GM23248 (cell line): ENCODE measurements around the gene TEPSIN. TPM values are rescaled to one million over a fixed set of nuclear protein-coding genes. Genes with fewer than 3 reads are reported as not detected.

ENCODE experiments used
- DNase-seq: peaks from one replicate; pipeline ENCODE4 v3.0.0-alpha.2; 2015
- H2AFZ ChIP-seq: fragments of 200-600 bp; sonication (generic); 2 replicates; pipeline ENCODE4 v1.6.1; 2016; ENCODE audit warnings: antibody characterized with exemption
- H3F3A ChIP-seq: fragments of 200-600 bp; sonication (generic); 2 replicates; pipeline ENCODE4 v1.6.1; 2016; ENCODE audit warnings: mild to moderate bottlenecking, antibody characterized with exemption, mixed run types; ENCODE audit not compliant: insufficient read depth
- H3K27ac ChIP-seq: fragments of 200-600 bp; sonication (generic); 2 replicates; pipeline ENCODE4 v1.5.1; 2016; ENCODE audit warnings: mild to moderate bottlenecking
- H3K27me3 ChIP-seq: fragments of 200-600 bp; sonication (generic); replicated peaks from 2 replicates; pipeline ENCODE4 v1.6.1; 2016; ENCODE audit warnings: mild to moderate bottlenecking; ENCODE audit not compliant: insufficient read depth
- H3K36me3 ChIP-seq: fragments of 200-600 bp; sonication (generic); 2 replicates; pipeline ENCODE4 v1.6.1; 2016; ENCODE audit warnings: low read depth, mild to moderate bottlenecking
- H3K4me1 ChIP-seq: fragments of 200-600 bp; sonication (generic); 2 replicates; pipeline ENCODE4 v1.6.1; 2016; ENCODE audit warnings: mild to moderate bottlenecking; ENCODE audit not compliant: insufficient read depth
- H3K4me2 ChIP-seq: fragments of 200-600 bp; sonication (generic); one replicate; pipeline ENCODE4 v1.6.1; 2016; ENCODE audit warnings: mild to moderate bottlenecking; ENCODE audit not compliant: unreplicated experiment
- H3K4me3 ChIP-seq: fragments of 200-600 bp; sonication (generic); 2 replicates; pipeline ENCODE4 v1.5.1; 2016; ENCODE audit warnings: mild to moderate bottlenecking
- H3K79me2 ChIP-seq: fragments of 200-600 bp; sonication (generic); 2 replicates; pipeline ENCODE4 v1.6.1; 2016; ENCODE audit warnings: mild to moderate bottlenecking; ENCODE audit not compliant: insufficient read depth
- H3K9ac ChIP-seq: fragments of 200-600 bp; sonication (generic); 2 replicates; pipeline ENCODE4 v1.6.1; 2016; ENCODE audit warnings: mild to moderate bottlenecking
- H3K9me2 ChIP-seq: fragments of 200-600 bp; sonication (generic); 2 replicates; pipeline ENCODE4 v1.6.1; 2016; ENCODE audit warnings: mixed run types, mild to moderate bottlenecking, moderate library complexity; ENCODE audit not compliant: insufficient read depth
- H3K9me3 ChIP-seq: fragments of 200-600 bp; sonication (generic); one replicate; pipeline ENCODE4 v1.6.1; 2017; ENCODE audit warnings: low read depth
- H4K20me1 ChIP-seq: fragments of 200-600 bp; sonication (generic); 2 replicates; pipeline ENCODE4 v1.6.0; 2016; ENCODE audit not compliant: insufficient read depth
- EZH2 ChIP-seq: fragments of 200-600 bp; sonication (generic); IDR thresholded peaks from 2 replicates; pipeline ENCODE4 v1.6.1; 2018; ENCODE audit warnings: antibody characterized with exemption, mild to moderate bottlenecking; ENCODE audit not compliant: insufficient read depth, poor library complexity, severe bottlenecking
- EZH2phosphoT487 ChIP-seq: fragments of 200-600 bp; sonication (generic); IDR thresholded peaks from 2 replicates; pipeline ENCODE4 v1.6.1; 2018; ENCODE audit warnings: antibody characterized with exemption, moderate library complexity, mild to moderate bottlenecking, low read depth; ENCODE audit not compliant: insufficient read depth
- WGBS, 2 experiments: methylation state at CpG; one replicate each; pipeline ENCODE4 v1.1.6; 2015 to 2017; ENCODE audit warnings: low lambda C conversion rate in 2 of 2, low coverage in 1 of 2; ENCODE audit errors: missing lambda C conversion rate in 2 of 2; 5-methylcytosine and 5-hydroxymethylcytosine counted together
- in situ Hi-C: fragments of 300-500 bp; cut with MboI; formaldehyde crosslinking; loops from 2 replicates; pipeline ENCODE4 v1.15.0; 2020
- polyA plus RNA-seq: library from polyadenylated mRNA; unstranded; fragments of >200 nt; fragmentation: Nextera tagmentation; extraction: Ambion mirVana; gene quantifications from 2 replicates; pipeline ENCODE4 v1.2.1, GENCODE V29; 2016
- total RNA-seq: library from RNA; depleted of rRNA; stranded (reverse); fragments of >200 nt; shearing (Covaris generic); gene quantifications from 2 replicates; pipeline ENCODE4 v1.2.3, GENCODE V29; 2014

TEPSIN gene
- total and polyA plus RNA-seq, 2 experiments from 2014 or later, result 2.7 to 16.1 TPM

DNA sequence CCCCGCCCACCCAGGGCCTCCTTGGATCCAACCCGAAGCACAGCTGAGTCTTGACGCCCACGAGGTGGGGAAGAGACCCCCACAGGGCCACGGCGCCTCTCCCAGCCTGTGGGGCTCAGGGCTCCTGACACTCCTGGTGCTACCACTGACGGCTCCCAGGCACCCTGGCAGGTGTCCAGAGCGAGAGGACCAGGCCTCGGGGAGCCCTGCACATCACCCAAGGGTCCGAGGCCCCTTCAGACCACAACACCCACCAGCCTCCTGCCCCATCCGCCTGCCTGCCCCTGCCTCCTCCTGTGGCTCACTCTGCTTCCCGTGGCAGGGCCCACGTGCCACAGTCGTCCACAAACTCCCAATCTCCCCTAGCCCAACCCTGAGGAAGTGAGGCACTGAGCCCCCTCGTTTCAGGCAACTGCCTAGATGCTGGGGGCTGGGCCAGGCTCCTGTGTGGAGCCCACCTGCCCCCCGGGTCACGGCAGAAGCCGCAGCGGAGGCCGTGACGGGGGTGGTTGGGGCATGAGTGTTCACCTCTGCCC, 44.6 kb downstream of the TEPSIN start:
- Histone ChIP-seq H3K4me3 (no peak overlapping the region), H4K20me1 (no peaks in the 10 kb centered on the region), H3K9me2 (no peaks in the 10 kb centered on the region), H3K4me2 (no peak overlapping the region), H3K9ac (no peak overlapping the region), H3F3A (no peaks in the 10 kb centered on the region), H3K9me3 (no peaks in the 10 kb centered on the region), H3K27ac (no peak overlapping the region), H3K36me3 (no peaks in the 10 kb centered on the region), H3K27me3 (no peaks in the 10 kb centered on the region), H3K79me2 (no peaks in the 10 kb centered on the region), H2AFZ (no peak overlapping the region), H3K4me1 (no peaks in the 10 kb centered on the region)
- WGBS, 2 experiments, result 86% methylated on average over 21 of the region's 21 CpGs
- TF ChIP-seq EZH2 (no peak), EZH2phosphoT487 (no peak)
- no peak for DNase-seq
- in situ Hi-C loops, result no loop called here

DNA sequence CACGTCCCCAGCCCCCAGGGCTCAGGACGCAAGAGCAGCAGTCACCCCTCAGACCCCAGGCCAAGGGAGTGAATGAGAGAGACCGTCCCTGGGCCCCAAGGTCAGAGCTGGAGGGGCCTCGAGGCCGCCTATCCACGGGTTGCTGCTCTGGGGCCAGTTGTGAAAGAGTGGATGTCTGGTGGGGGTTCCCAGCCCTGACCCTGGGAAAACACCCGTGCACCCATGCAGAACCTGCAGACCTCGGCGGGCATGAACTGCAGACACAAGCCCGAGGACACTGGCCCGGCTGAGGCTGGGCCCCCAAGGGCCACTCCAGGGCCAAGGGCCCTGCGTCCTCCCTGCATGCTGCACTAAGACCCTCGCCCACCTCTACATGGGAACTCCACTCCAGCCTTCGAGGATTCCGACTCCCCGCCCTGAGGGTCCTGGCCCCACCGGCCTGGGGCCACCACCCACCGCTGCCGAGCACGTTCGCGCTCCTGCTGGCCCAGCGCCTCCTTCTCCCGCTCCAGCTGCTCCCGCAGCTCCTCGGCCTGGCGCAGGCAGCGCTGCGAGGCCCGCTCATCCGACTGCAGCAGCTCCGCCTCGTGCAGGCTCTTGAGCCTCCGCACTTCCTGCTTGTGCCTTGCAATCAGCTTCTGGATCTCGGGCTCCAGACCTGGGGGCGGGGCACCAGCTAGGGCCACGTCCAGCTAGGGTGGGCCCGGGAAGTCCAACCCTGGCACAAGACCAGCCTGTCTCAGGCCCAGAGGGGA, 45.2 kb downstream of the TEPSIN start:
- Histone ChIP-seq H3K27ac (no peak overlapping the region), H3K4me2 (no peak overlapping the region), H2AFZ (no peak overlapping the region), H3K9me3 (no peaks in the 10 kb centered on the region), H3K27me3 (no peaks in the 10 kb centered on the region), H3K9me2 (no peaks in the 10 kb centered on the region), H3K79me2 (no peaks in the 10 kb centered on the region), H3K4me3 (no peak overlapping the region), H3F3A (no peaks in the 10 kb centered on the region), H3K9ac (no peak overlapping the region), H3K36me3 (no peaks in the 10 kb centered on the region), H4K20me1 (no peaks in the 10 kb centered on the region), H3K4me1 (no peaks in the 10 kb centered on the region)
- in situ Hi-C loops, result no loop called here
- WGBS, 2 experiments, result 89 to 90% methylated on average over 31 to 38 of the region's 38 CpGs
- TF ChIP-seq EZH2phosphoT487 (no peak), EZH2 (no peak)
- DNase-seq, result no peak

DNA sequence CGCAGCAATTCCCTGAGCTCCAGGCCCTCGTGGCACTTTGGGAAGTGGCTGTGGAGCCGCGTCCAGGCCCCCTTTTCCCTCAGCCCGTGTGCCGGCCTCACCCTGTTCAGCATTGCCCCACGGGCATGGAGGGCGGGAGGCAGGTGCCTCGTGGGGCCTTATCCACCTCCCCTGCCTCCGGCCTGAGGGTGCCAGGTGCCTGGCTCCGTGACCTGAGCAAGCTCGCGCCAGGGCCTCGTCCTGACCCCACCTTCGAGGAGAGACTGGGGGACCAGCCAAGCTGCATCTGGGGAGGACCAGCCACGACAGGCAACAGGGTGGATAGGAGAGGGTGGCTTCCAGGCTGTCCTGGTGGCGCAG, 45.8 kb downstream of the TEPSIN start:
- no peaks in the 10 kb centered on the region for H3K79me2 ChIP-seq
- H3K9me3 ChIP-seq, result no peaks in the 10 kb centered on the region
- 84 to 88% methylated on average over 17 of the region's 17 CpGs for WGBS, 2 experiments
- H3K4me1 ChIP-seq, result no peaks in the 10 kb centered on the region
- no peak overlapping the region for H3K27ac ChIP-seq
- no peak overlapping the region for H3K4me3 ChIP-seq
- no peaks in the 10 kb centered on the region for H3K36me3 ChIP-seq
- H2AFZ ChIP-seq, result no peak overlapping the region
- in situ Hi-C loops, result no loop called here
- no peaks in the 10 kb centered on the region for H3K9me2 ChIP-seq
- no peaks in the 10 kb centered on the region for H4K20me1 ChIP-seq
- DNase-seq, result no peak
- H3F3A ChIP-seq, result no peaks in the 10 kb centered on the region
- H3K27me3 ChIP-seq, result no peaks in the 10 kb centered on the region
- no peak overlapping the region for H3K4me2 ChIP-seq
- TF ChIP-seq EZH2phosphoT487 (no peak), EZH2 (no peak)
- no peak overlapping the region for H3K9ac ChIP-seq

DNA sequence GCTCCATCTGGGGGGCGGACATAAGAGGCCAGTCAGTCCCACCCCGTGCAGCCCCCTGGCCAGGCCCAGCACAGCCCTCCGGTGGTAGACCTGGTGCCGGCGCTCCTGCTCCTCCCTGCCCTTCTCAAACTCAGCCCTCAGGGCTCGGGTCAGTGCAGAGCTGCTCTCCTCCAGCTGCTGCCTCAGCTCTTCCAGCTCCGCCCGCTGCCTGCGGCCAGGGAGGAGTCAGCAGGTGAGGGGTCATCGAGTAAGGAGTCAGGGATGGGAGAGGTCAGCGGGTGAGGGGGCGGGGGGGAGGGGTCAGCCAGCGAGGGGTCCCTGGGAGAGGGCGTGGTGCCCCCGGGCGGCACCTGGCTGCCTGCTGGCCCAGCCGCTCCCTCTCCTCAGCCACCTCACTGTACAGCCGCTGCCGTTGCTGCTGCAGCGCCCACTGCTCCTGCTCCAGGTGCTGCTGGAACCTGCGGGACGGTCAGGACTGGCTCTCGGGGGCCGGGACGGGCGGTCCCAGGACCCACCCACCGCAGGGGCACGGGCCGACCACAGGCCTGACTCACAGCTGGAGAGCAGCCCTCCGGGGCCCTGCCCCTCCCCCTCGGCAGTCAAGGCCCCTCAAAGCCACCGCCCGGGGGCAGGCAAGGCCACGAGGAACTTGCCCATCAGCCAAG, 46.3 kb downstream of the TEPSIN start:
- Histone ChIP-seq H3K27ac (no peak overlapping the region), H4K20me1 (no peaks in the 10 kb centered on the region), H3K4me1 (no peaks in the 10 kb centered on the region), H3K9ac (no peak overlapping the region), H3K4me2 (no peak overlapping the region), H3K9me2 (no peaks in the 10 kb centered on the region), H3F3A (no peaks in the 10 kb centered on the region), H2AFZ (no peak overlapping the region), H3K79me2 (no peaks in the 10 kb centered on the region), H3K36me3 (no peaks in the 10 kb centered on the region), H3K4me3 (no peak overlapping the region), H3K9me3 (no peaks in the 10 kb centered on the region), H3K27me3 (no peaks in the 10 kb centered on the region)
- TF ChIP-seq EZH2phosphoT487, result no peak
- no peak for TF ChIP-seq EZH2
- WGBS, 2 experiments, result 86 to 87% methylated on average over 25 to 34 of the region's 34 CpGs
- in situ Hi-C loops, result no loop called here
- DNase-seq, result no peak
